Measurements from ENCODE around the gene SLC6A19. TPM values are rescaled to one million over a fixed set of nuclear protein-coding genes. Genes with fewer than 3 reads are reported as not detected.

Gene SLC6A19
- total and polyA plus RNA-seq, 2 donors (not counting 1 experiment from before 2014, with no cell fraction given), result not detected

GRCh38 chr5:1184163-1184470 lies 17.3 kb upstream of the SLC6A19 start:
- Histone ChIP-seq H3K27me3 (replicated peaks in 1 of 4; ENCODE audit: control extremely low read depth in 1 of 4, control insufficient read depth in 3 of 4, insufficient read depth in 4 of 4, low read length in 3 of 4) (no peaks in the 10 kb centered on the region), H4K20me1 (ENCODE audit: control insufficient read depth, insufficient read depth, low read length, poor library complexity, severe bottlenecking) (no peaks in the 10 kb centered on the region), H3K9me3 (ENCODE audit: control extremely low read depth in 1 of 3, control insufficient read depth in 2 of 3, insufficient read depth in 1 of 3, low read length in 2 of 3) (no peaks in the 10 kb centered on the region), H2AFZ (ENCODE audit: insufficient read depth, low read depth, low read length, poor library complexity, severe bottlenecking) (no peak overlapping the region), H3K4me1 (ENCODE audit: control insufficient read depth in 2 of 2, insufficient read depth in 2 of 2, low read length in 2 of 2) (no peaks in the 10 kb centered on the region), H3K27ac (ENCODE audit: low read length in 2 of 2) (no peak overlapping the region), H3K36me3 (replicated peaks in 1 of 2; ENCODE audit: control extremely low read depth in 1 of 2, control insufficient read depth in 1 of 2, extremely low read depth in 1 of 2, insufficient read depth in 2 of 2, low read length in 1 of 2) (no peaks in the 10 kb centered on the region), H3K79me2 (ENCODE audit: control insufficient read depth, insufficient read depth, low read length) (no peaks in the 10 kb centered on the region), H3K4me2 (replicated peaks; ENCODE audit: low read depth, low read length, poor library complexity, severe bottlenecking) (no peak overlapping the region), H3K9ac (ENCODE audit: low read length) (no peak overlapping the region), H3K4me3 (ENCODE audit: control extremely low read depth in 1 of 5, extremely low read depth in 1 of 5, insufficient read depth in 1 of 5, low read depth in 2 of 5, low read length in 4 of 5) (no peak overlapping the region)
- no peak overlapping the region for H3K4me3 Mint-ChIP-seq
- intact Hi-C loops (cut with micrococcal nuclease), result no loop called here
- DNase-seq (no peak), ATAC-seq (ENCODE audit: low read depth) (no peak)
- H3K27ac Mint-ChIP-seq, result no peak overlapping the region
- no peaks in the 10 kb centered on the region for H3K9me3 Mint-ChIP-seq (ENCODE audit: insufficient read depth)
- H3K27me3 Mint-ChIP-seq, result peaks cover 6% of the 10 kb centered on the region
- ChIA-PET POLR2A (no interaction called here), CTCF (interaction anchor here (1.8 kb wide), 1 partner anchor 10 kb away, joined by 5 read pairs; no protein-coding TSS in a partner anchor)
- WGBS (ENCODE audit: insufficient coverage), result 98% methylated on average over 8 of the region's 8 CpGs
- H3K4me1 Mint-ChIP-seq, result no peaks in the 10 kb centered on the region
- TF ChIP-seq CTCF (IDR thresholded peaks at IDR 0.05), result no peak
- TF ChIP-seq EZH2 (IDR thresholded peaks at IDR 0.05; ENCODE audit: borderline replicate concordance, insufficient read depth, low read depth, low read length, poor library complexity, severe bottlenecking), result no peak

- H3K9me3 Mint-ChIP-seq (ENCODE audit: insufficient read depth), result no peaks in the 10 kb centered on the region
- no peaks in the 10 kb centered on the region for H3K36me3 ChIP-seq (replicated peaks in 1 of 2; ENCODE audit: control extremely low read depth in 1 of 2, control insufficient read depth in 1 of 2, extremely low read depth in 1 of 2, insufficient read depth in 2 of 2, low read length in 1 of 2)
- H3K4me2 ChIP-seq (replicated peaks; ENCODE audit: low read depth, low read length, poor library complexity, severe bottlenecking), result no peak overlapping the region
- H3K27me3 ChIP-seq (replicated peaks in 1 of 4; ENCODE audit: control extremely low read depth in 1 of 4, control insufficient read depth in 3 of 4, insufficient read depth in 4 of 4, low read length in 3 of 4), result no peaks in the 10 kb centered on the region
- intact Hi-C loops (cut with micrococcal nuclease), result no loop called here
- no peak overlapping the region for H3K27ac Mint-ChIP-seq
- H4K20me1 ChIP-seq (ENCODE audit: control insufficient read depth, insufficient read depth, low read length, poor library complexity, severe bottlenecking), result no peaks in the 10 kb centered on the region
- ATAC-seq (ENCODE audit: low read depth), result no peak
- peaks cover 10% of the 10 kb centered on the region for H3K27me3 Mint-ChIP-seq
- no peak for TF ChIP-seq CTCF (IDR thresholded peaks at IDR 0.05)
- TF ChIP-seq EZH2 (IDR thresholded peaks at IDR 0.05; ENCODE audit: borderline replicate concordance, insufficient read depth, low read depth, low read length, poor library complexity, severe bottlenecking), result no peak
- ChIA-PET CTCF (no interaction called here), POLR2A (no interaction called here)
- no peak overlapping the region for H3K4me3 ChIP-seq (ENCODE audit: control extremely low read depth in 1 of 5, extremely low read depth in 1 of 5, insufficient read depth in 1 of 5, low read depth in 2 of 5, low read length in 4 of 5)
- no peak overlapping the region for H3K4me3 Mint-ChIP-seq
- H3K9me3 ChIP-seq (ENCODE audit: control extremely low read depth in 1 of 3, control insufficient read depth in 2 of 3, insufficient read depth in 1 of 3, low read length in 2 of 3), result no peaks in the 10 kb centered on the region
- DNase-seq, result no peak
- 90% methylated on average over 7 of the region's 7 CpGs for WGBS (ENCODE audit: insufficient coverage)
- H2AFZ ChIP-seq (ENCODE audit: insufficient read depth, low read depth, low read length, poor library complexity, severe bottlenecking), result no peak overlapping the region
- no peaks in the 10 kb centered on the region for H3K4me1 Mint-ChIP-seq
- no peaks in the 10 kb centered on the region for H3K4me1 ChIP-seq (ENCODE audit: control insufficient read depth in 2 of 2, insufficient read depth in 2 of 2, low read length in 2 of 2)
- no peak overlapping the region for H3K9ac ChIP-seq (ENCODE audit: low read length)
- H3K27ac ChIP-seq (ENCODE audit: low read length in 2 of 2), result no peak overlapping the region
- H3K79me2 ChIP-seq (ENCODE audit: control insufficient read depth, insufficient read depth, low read length), result no peaks in the 10 kb centered on the region
These were observed 16.9 kb upstream of the SLC6A19 start for GRCh38 chr5:1184481-1184880.

Measured in B cell (primary cell).